OCI-LY3 (cell line): ENCODE data around the gene CHP1.
A peak's percentile ranks its signal among the peaks of the same experiment; 100 is the strongest.
"Not testable (repeated sequence)": the region's sequence is repeated elsewhere in the genome, so short reads cannot be mapped to it uniquely, and the experiment has no call there.

Experiments
- H2AFZ ChIP-seq: fragments of 200-600, 300-600 bp; shearing (Covaris generic); 2 replicates; pipeline ENCODE4 v1.6.0; 2014; ENCODE audit warnings: antibody characterized with exemption, low read depth, low read length
- H3K27ac ChIP-seq: fragments of 200-600, 300-600 bp; sonication (generic); 2 replicates; pipeline ENCODE4 v1.5.1; 2014; ENCODE audit warnings: mild to moderate bottlenecking, low read length, moderate library complexity, mixed read lengths
- H3K27me3 ChIP-seq: fragments of 200-600, 300-600 bp; sonication (generic); 2 replicates; pipeline ENCODE4 v1.6.1; 2014; ENCODE audit warnings: low read depth, low read length, mixed read lengths
- H3K36me3 ChIP-seq: fragments of 200-600, 300-600 bp; sonication (generic); replicated peaks from 2 replicates; pipeline ENCODE3; 2014; ENCODE audit warnings: low read depth, low read length, mixed read lengths
- H3K4me1 ChIP-seq: fragments of 300-600, 200-600 bp; sonication (generic); 2 replicates; pipeline ENCODE4 v1.6.1; 2014; ENCODE audit warnings: low read length, mixed read lengths
- H3K4me2 ChIP-seq: fragments of 200-600, 300-600 bp; sonication (generic); 2 replicates; pipeline ENCODE4 v1.6.1; 2014; ENCODE audit warnings: low read length, mixed read lengths
- H3K4me3 ChIP-seq: fragments of 300-600, 200-600 bp; sonication (generic); 2 replicates; pipeline ENCODE4 v1.5.1; 2014; ENCODE audit warnings: antibody characterized with exemption, mild to moderate bottlenecking, low read length, moderate library complexity
- H3K79me2 ChIP-seq: fragments of 300-600, 200-600 bp; shearing (Covaris generic); 2 replicates; pipeline ENCODE4 v1.6.1; 2014; ENCODE audit warnings: mild to moderate bottlenecking, low read length, mixed read lengths
- H3K9ac ChIP-seq: fragments of 300-600, 200-600 bp; shearing (Covaris generic); 2 replicates; pipeline ENCODE4 v1.6.0; 2014; ENCODE audit warnings: mild to moderate bottlenecking, low read length, moderate library complexity
- H3K9me3 ChIP-seq: fragments of 200-600, 300-600 bp; shearing (Covaris generic); 2 replicates; pipeline ENCODE4 v1.6.1; 2014; ENCODE audit warnings: low read length, mixed read lengths; ENCODE audit not compliant: insufficient read depth
- H4K20me1 ChIP-seq: fragments of 200-600, 300-600 bp; sonication (generic); 2 replicates; pipeline ENCODE4 v1.6.1; 2016; ENCODE audit warnings: low read length, mixed read lengths; ENCODE audit not compliant: insufficient read depth
- CTCF ChIP-seq: fragments of 200-600, 300-600 bp; sonication (generic); IDR thresholded peaks from 2 replicates; pipeline ENCODE4 v1.5.1; 2014; ENCODE audit warnings: antibody characterized with exemption, low read length, low read depth
- EZH2phosphoT487 ChIP-seq: fragments of 200-600 bp; shearing (Covaris generic); IDR thresholded peaks from 2 replicates; pipeline ENCODE4 v1.6.1; 2018; ENCODE audit warnings: antibody characterized with exemption, mixed run types, low read depth

CHP1 gene

DNA sequence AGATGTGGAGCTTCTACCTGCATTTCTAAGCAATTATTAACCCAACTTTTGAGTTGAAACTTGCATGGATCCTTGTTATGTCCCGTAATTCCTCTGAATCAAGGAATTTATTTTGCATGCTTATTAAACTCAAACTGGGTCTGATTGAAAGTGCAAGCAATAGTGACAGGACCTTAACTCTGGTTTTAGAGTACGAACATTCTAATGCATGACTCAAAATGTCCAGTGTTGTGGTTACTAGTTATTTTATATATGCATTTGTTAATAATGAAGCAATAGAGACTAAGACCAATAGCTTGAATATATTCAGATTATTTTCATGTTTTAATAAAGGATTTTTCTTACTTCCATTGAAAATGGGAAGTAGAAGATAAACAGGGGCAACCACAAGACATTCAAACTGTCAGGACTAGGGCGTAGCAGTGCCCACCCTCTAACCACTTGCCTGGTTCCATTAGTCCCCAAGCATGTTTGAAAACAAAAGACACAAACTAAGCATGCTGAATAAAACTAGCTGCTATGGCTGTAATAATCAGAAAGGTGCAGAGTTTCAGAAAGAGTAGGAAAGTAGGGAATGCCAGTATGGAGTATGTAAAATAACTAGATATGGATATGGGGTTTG lies 73.2 kb downstream of the CHP1 start:
- H3K9me3 ChIP-seq: no peaks in the 10 kb centered on the region
- peaks cover 5% of the 10 kb centered on the region for H3K4me1 ChIP-seq
- TF ChIP-seq EZH2phosphoT487: no peak
- TF ChIP-seq CTCF: no peak
- peaks cover 8% of the 10 kb centered on the region for H3K36me3 ChIP-seq
- peaks cover 4% of the 10 kb centered on the region; the same call in 1 of the 2 replicates for H4K20me1 ChIP-seq
- H3K4me3 ChIP-seq: no peak overlapping the region
- H2AFZ ChIP-seq: no peak overlapping the region
- H3K4me2 ChIP-seq: no peak overlapping the region
- no peaks in the 10 kb centered on the region for H3K27me3 ChIP-seq
- H3K9ac ChIP-seq: no peak overlapping the region
- no peak overlapping the region for H3K27ac ChIP-seq
- peaks cover 8% of the 10 kb centered on the region; the same call in 1 of the 2 replicates for H3K79me2 ChIP-seq

- TF ChIP-seq EZH2phosphoT487: no peak
- no peak for TF ChIP-seq CTCF
- H3K9ac ChIP-seq: no peak overlapping the region
- no peaks in the 10 kb centered on the region for H3K9me3 ChIP-seq
- H3K36me3 ChIP-seq: peaks cover 14% of the 10 kb centered on the region
- H4K20me1 ChIP-seq: peaks cover 12% of the 10 kb centered on the region
- no peak overlapping the region for H3K27ac ChIP-seq
- no peak overlapping the region for H3K4me2 ChIP-seq
- peaks cover 14% of the 10 kb centered on the region for H3K4me1 ChIP-seq
- H3K4me3 ChIP-seq: no peak overlapping the region
- peaks cover 4% of the 10 kb centered on the region; the same call in 1 of the 2 replicates for H3K79me2 ChIP-seq
- no peaks in the 10 kb centered on the region for H3K27me3 ChIP-seq
- H2AFZ ChIP-seq: no peak overlapping the region
Measured at GRCh38 chr15:41307679-41308078, 76.6 kb downstream of the CHP1 start.

DNA sequence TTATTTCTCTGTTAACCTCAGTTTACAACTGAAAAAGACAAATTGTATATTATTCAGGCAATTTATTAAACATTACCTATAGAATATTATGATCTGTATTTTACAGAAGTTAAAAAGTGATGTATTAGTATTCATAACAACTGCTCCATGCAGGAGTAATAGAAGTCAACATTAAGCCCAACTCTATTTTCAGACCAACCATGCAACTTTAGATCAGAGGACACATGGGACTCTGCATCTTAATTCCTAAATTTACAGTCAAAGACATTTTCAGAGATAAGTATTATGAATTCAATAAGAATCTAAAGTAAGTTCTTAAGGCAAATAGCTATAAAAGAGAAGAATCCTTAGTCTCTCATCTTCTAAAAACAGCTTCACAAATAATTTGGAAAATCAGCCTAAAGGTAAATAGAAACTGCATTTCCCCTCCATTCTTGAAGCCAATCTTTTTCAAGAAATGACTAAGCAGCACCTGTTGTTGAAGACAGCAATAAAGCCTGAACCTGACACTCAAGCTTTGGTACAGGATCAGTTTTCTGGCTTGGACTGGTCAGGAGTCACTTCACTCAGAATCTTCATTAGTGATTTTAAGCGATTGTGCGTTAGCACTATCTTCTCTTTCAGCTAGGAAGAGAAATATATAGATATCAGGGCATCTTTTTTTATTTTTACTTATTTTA lies 78.3 kb downstream of the CHP1 start:
- TF ChIP-seq CTCF (no peak), EZH2phosphoT487 (no peak)
- no peaks in the 10 kb centered on the region for H3K9me3 ChIP-seq

GRCh38 chr15:41320805-41321330 lies 89.8 kb downstream of the CHP1 start:
- H4K20me1 ChIP-seq, H3K79me2 ChIP-seq, H3K4me3 ChIP-seq, H3K27me3 ChIP-seq, H3K4me1 ChIP-seq, H3K9ac ChIP-seq, H3K27ac ChIP-seq, H3K9me3 ChIP-seq, H2AFZ ChIP-seq, H3K4me2 ChIP-seq: not testable (repeated sequence)
- peaks cover 25% of the 10 kb centered on the region for H3K36me3 ChIP-seq

More for the DNA sequence above, 78.3 kb downstream of the CHP1 start:
- no peaks in the 10 kb centered on the region for H3K79me2 ChIP-seq
- peaks cover 9% of the 10 kb centered on the region for H4K20me1 ChIP-seq
- no peaks in the 10 kb centered on the region for H3K27me3 ChIP-seq
- peaks cover 18% of the 10 kb centered on the region for H3K36me3 ChIP-seq
- H3K27ac ChIP-seq: peak overlapping the region; percentile 25
- peak overlapping the region; percentile 34 for H3K4me2 ChIP-seq
- H3K4me1 ChIP-seq: peaks cover 11% of the 10 kb centered on the region
- H3K4me3 ChIP-seq: no peak overlapping the region
- no peak overlapping the region for H2AFZ ChIP-seq
- H3K9ac ChIP-seq: no peak overlapping the region
